H1 (cell line): ENCODE results near the gene DES. TPM values are rescaled to one million over a fixed set of nuclear protein-coding genes. Genes with fewer than 3 reads are reported as not detected.

Experiments
- BACH1 ChIP-seq: IDR thresholded peaks from 2 replicates; pipeline ENCODE4 v1.6.1; 2012; ENCODE audit warnings: low read length, improper control_type of control experiment
- CHD7 ChIP-seq: fragments of 300-600 bp; sonication (generic); IDR thresholded peaks from 2 replicates; pipeline ENCODE4 v1.7.1; 2012; ENCODE audit warnings: low read length, moderate library complexity, mild to moderate bottlenecking, inconsistent platforms; ENCODE audit not compliant: insufficient replicate concordance
- CREB1 ChIP-seq: IDR thresholded peaks from 2 replicates; pipeline ENCODE4 v1.6.1; 2012; ENCODE audit warnings: inconsistent platforms
- CTBP2 ChIP-seq: IDR thresholded peaks from 2 replicates; pipeline ENCODE4 v1.7.0; 2011; ENCODE audit warnings: borderline replicate concordance, mild to moderate bottlenecking, moderate library complexity, mixed read lengths, low read length; ENCODE audit not compliant: insufficient read depth, insufficient read length
- EP300 ChIP-seq, 2 experiments: IDR thresholded peaks; 1 replicate in 1 of 2; 2 replicates in 1 of 2; pipeline ENCODE4 v1.6.1; 2011 to 2012; ENCODE audit warnings: low read depth in 2 of 2, low read length in 2 of 2, mild to moderate bottlenecking in 2 of 2, borderline replicate concordance in 1 of 2, inconsistent platforms in 1 of 2, moderate library complexity in 1 of 2
- HDAC6 ChIP-seq: IDR thresholded peaks from one replicate; pipeline ENCODE4 v1.7.1; 2012; ENCODE audit warnings: low read depth, mild to moderate bottlenecking, inconsistent platforms, low read length, moderate library complexity
- MAFK ChIP-seq: IDR thresholded peaks from 2 replicates; pipeline ENCODE4 v1.6.1; 2012; ENCODE audit warnings: low read depth, mild to moderate bottlenecking, improper control_type of control experiment, low read length
- SIRT6 ChIP-seq: IDR thresholded peaks from one replicate; pipeline ENCODE4 v1.7.1; 2012; ENCODE audit warnings: low read length, inconsistent platforms
- polyA plus RNA-seq, 7 experiments: library from polyadenylated mRNA; depleted of rRNA in 3 of 7; stranded (reverse) in 5 of 7; unstranded in 2 of 7; fragments of >200 nt in 5 of 7; fragments of 200-250 nt in 2 of 7; gene quantifications; 1 replicate in 5 of 7; 2 replicates in 1 of 7; 4 replicates in 1 of 7; pipeline versions ENCODE4 v1.2.1 to v1.2.3, GENCODE V29; 2011 to 2013; ENCODE audit warnings: missing spikeins in 2 of 7, mixed read lengths in 2 of 7
- total RNA-seq: library from RNA; stranded (reverse); fragmentation: NEBNext Ultra II Directional; extraction: Animal tissue kit (Norgen Biotek cat#: 25700); gene quantifications from 2 replicates; pipeline ENCODE4 v1.2.1, GENCODE V29; 2021
- TF ChIP-seq, protein P1 (sequence below), 3 experiments: IDR thresholded peaks; 1 replicate in 2 of 3; 2 replicates in 1 of 3; pipeline versions ENCODE4 v1.5.1 to v1.6.1; 2011; ENCODE audit warnings: low read length in 3 of 3, mild to moderate bottlenecking in 3 of 3, inconsistent platforms in 2 of 3, low read depth in 1 of 3, moderate library complexity in 1 of 3; ENCODE audit not compliant: insufficient read depth in 1 of 3; ENCODE audit errors: control extremely low read depth in 1 of 3

DES gene
- total and polyA plus RNA-seq, 2 of the 8 experiments (the other 6 are each of a cell fraction or from before 2014, with no cell fraction given): 1.8 to 4.3 TPM

DNA sequence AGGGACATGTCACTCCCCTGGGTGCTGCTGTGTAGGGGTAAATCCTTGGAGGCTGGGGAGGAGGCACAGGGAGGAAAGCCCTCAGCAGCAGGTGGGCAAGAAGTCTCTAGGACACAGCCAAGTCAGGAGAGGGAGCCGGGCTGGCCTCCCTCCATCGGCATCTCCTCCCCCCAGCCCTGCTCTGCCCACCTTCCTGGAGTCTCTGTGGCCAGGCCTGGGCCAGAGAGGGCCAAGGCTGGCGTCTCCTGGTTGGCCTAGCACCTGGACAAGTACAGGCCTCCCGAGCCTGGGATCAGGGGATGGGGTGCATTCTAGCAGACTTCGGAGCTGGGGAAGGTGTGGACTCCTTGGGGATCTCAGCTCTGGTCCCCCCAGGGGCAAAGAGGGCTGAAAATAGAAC, 18.3 kb downstream of the DES start (continued):
- TF ChIP-seq CHD7 (no peak), CREB1 (no peak), SIRT6 (no peak), EP300 (IDR thresholded peaks at IDR 0.05; ENCODE audit: borderline replicate concordance in 1 of 2, low read depth in 2 of 2, low read length in 2 of 2) (no peak), HDAC6 (no peak), BACH1 (no peak), MAFK (no peak), CTBP2 (no peak)
- TF ChIP-seq, protein P1, sequence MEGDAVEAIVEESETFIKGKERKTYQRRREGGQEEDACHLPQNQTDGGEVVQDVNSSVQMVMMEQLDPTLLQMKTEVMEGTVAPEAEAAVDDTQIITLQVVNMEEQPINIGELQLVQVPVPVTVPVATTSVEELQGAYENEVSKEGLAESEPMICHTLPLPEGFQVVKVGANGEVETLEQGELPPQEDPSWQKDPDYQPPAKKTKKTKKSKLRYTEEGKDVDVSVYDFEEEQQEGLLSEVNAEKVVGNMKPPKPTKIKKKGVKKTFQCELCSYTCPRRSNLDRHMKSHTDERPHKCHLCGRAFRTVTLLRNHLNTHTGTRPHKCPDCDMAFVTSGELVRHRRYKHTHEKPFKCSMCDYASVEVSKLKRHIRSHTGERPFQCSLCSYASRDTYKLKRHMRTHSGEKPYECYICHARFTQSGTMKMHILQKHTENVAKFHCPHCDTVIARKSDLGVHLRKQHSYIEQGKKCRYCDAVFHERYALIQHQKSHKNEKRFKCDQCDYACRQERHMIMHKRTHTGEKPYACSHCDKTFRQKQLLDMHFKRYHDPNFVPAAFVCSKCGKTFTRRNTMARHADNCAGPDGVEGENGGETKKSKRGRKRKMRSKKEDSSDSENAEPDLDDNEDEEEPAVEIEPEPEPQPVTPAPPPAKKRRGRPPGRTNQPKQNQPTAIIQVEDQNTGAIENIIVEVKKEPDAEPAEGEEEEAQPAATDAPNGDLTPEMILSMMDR (IDR thresholded peaks at IDR 0.05; ENCODE audit: control extremely low read depth in 1 of 3, insufficient read depth in 1 of 3, low read depth in 1 of 3, low read length in 3 of 3): no peak
